MM.1S (cell line): ENCODE results near the gene AP2A1.

ENCODE experiments used
- CTCF ChIP-seq: fragments of 300-600 bp; sonication (generic); IDR thresholded peaks from 2 replicates; pipeline ENCODE4 v1.5.1; 2016; ENCODE audit warnings: antibody characterized with exemption, low read length, mixed read lengths
- EZH2 ChIP-seq: fragments of 300-600 bp; sonication (generic); optimal IDR thresholded peaks from 2 replicates; pipeline ENCODE3; 2017; ENCODE audit warnings: low read depth, mild to moderate bottlenecking, antibody characterized with exemption, low read length, mixed read lengths

GRCh38 chr19:49851456-49852259, 84.9 kb downstream of the AP2A1 start:
- TF ChIP-seq CTCF (no peak), EZH2 (no peak)
